ENCODE results near the gene STRIT1.
"Not testable (repeated sequence)": the region's sequence is repeated elsewhere in the genome, so short reads cannot be mapped to it uniquely, and the experiment has no call there.

Gene STRIT1

DNA sequence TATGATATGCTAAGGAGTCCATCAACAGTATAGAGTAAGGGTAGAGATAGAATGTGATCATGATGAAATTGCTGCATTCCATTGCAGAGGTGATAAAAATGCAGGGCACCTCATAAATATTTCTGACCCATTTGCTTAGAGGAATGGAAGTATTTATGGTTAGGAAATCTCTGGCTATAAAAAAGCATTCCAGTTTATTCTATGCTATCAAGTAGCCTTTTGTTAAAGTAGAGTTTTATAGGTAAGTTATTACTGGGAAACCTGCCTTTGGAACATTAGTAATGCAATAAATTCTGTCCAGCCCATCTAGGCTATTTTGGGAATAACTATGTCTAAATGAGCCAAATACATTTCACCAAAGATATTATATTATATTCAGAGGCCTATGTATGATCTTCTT lies 19.8 kb upstream of the STRIT1 start:
- no peak for DNase-seq (ENCODE audit: low read depth, low spot score)

GRCh38 chr3:155312781-155313180 lies 19.3 kb upstream of the STRIT1 start:
- no peak for DNase-seq (ENCODE audit: low read depth, low spot score)

GRCh38 chr3:155309581-155309980 lies 16.1 kb upstream of the STRIT1 start:
- DNase-seq (ENCODE audit: low read depth, low spot score) = no peak

- no peak for DNase-seq (ENCODE audit: low read depth, low spot score)
Measured at GRCh38 chr3:155308831-155309230, 15.3 kb upstream of the STRIT1 start.

DNA sequence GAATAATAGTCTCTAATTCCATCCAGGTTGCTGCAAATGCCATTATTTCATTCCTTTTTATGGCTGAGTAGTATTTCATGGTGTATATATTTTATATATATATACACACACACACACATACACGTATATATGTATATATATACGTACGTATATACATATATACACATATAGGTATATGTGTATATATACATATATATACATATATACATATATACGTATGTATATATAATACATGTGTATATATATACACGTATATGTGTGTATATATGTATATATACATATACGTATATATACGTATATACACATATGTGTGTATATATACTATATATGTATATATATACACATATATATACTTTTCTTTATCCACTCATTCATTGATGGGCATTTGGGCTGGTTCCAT lies 13.7 kb upstream of the STRIT1 start:
- no peak for DNase-seq (ENCODE audit: low read depth, low spot score)

- DNase-seq (ENCODE audit: low read depth, low spot score) = no peak
Measured at GRCh38 chr3:155304394-155304793, 10.9 kb upstream of the STRIT1 start.

GRCh38 chr3:155303540-155304097 lies 10.1 kb upstream of the STRIT1 start:
- no peak for DNase-seq (ENCODE audit: low read depth, low spot score)

DNA sequence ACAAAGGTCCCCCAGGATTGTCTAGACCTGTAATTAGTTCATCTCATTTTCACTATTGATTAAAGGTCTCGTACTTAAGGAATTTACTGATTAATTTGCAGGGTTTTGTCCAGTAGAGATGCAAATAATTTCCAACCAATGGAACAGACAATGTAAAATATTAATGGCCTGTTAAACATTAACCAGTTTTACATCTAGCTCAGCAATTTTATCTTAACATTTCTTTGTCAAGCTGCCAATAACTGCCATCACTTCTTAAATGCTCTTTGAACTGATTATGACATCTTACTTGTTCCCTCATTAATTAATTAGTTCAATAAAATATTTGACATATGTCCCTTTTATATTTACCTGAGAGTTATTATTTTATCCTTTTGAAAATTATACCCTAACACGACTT lies 9.4 kb upstream of the STRIT1 start:
- no peak for DNase-seq (ENCODE audit: low read depth, low spot score)

DNA sequence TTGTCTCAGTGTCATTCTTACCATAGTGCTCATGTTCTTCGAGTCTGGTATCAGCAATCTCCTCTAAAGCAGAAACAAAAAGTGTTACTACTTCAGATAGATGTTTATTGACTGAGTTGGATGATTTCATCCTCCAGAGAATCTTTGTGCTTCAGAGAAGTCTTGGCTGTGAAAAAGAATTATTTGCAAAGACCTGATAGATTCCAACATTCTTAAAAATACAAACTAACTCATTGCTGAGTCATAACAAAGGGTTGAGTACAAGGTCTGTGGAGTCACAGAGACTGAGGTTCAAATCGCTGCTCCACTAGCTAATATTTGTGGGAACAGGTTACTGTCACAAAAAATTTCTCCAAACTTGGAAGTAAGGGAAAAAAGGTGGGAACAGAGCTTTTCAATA lies 9.0 kb upstream of the STRIT1 start:
- no peak for DNase-seq (ENCODE audit: low read depth, low spot score)

- DNase-seq (ENCODE audit: low read depth, low spot score) = no peak
Measured at GRCh38 chr3:155297100-155297499, 3.6 kb upstream of the STRIT1 start.

DNA sequence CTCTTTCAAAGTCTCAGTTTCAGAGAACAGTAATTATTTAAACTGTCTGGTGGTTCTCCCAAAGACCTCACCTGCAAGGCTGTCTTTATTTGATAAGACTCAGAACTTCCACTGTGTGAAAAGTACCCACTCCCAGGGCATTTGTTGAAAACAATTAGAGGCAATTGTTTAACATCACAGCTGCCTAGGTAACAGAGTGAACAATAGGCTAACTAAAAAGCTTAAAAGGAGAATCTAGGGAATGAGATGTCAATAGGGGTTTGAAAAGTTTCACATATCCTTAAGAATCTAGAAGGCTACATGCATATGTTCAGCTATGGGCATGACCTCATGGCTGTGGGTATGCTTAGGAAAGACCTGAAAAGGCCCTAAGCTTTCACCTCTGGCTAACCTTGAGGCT lies 2.9 kb upstream of the STRIT1 start:
- no peak for DNase-seq (ENCODE audit: low read depth, low spot score)

- no peak for DNase-seq (ENCODE audit: low read depth, low spot score)
Measured at GRCh38 chr3:155292693-155293092, 790 bp downstream of the STRIT1 start.

DNA sequence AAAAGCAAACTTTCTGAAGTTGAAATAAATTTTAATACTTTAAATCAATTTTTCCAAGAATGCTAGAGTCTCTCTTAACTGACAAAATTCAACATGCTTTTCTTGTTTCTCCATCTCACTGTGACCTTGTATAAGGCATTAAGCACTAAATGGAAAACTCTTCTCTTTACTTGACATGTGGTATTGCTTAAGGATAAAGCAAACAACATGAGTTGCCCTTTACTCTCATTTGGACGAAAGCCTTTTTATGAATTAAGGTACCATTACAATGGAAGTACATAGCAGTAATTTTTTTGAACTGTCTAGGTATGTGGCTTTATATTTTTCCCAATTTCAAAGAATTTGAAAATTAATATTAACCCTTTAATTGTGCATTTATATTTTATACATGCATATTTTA lies 1.4 kb downstream of the STRIT1 start:
- DNase-seq (ENCODE audit: low read depth, low spot score) = no peak

DNA sequence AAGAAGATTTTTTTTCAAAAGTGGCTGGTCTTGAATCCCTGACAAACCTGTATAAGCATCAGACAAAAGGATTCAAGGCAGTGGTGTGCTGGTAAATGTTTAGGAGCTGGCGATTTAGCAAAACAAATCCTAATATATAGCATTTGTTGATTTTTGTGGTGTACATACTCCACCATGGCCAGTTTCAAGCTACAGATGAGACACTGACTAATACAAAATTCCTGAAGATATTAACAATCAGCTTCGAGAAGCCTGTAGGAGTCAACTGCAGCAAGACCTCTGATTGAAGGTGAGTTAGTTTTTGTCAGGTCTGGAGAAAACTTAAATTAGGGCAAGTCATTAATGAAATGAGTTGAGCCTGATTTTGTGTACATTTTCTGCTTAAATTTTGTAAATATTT lies 6.7 kb downstream of the STRIT1 start:
- DNase-seq (ENCODE audit: low read depth, low spot score) = no peak

DNA sequence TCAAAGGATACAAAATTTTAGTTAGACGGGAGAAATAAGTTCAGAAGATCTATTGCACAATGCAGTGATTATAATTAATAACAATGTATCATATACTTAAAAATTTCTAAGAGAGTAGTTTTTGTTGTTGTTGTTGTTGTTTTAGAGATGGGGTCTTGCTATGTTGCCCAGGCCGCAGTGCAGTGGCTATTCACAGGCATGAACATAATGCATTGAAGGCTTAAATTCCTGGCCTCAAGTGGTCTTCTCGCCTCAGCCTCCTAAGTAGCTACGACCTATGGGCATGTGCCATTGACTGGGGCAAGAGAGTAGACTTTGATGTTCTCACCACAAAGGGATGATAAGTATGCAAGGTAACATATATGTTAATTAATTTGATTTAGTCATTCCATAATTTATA lies 7.5 kb downstream of the STRIT1 start:
- DNase-seq (ENCODE audit: low read depth, low spot score) = no peak

GRCh38 chr3:155283092-155284056 lies 10.1 kb downstream of the STRIT1 start:
- no peak for DNase-seq (ENCODE audit: low read depth, low spot score)

DNA sequence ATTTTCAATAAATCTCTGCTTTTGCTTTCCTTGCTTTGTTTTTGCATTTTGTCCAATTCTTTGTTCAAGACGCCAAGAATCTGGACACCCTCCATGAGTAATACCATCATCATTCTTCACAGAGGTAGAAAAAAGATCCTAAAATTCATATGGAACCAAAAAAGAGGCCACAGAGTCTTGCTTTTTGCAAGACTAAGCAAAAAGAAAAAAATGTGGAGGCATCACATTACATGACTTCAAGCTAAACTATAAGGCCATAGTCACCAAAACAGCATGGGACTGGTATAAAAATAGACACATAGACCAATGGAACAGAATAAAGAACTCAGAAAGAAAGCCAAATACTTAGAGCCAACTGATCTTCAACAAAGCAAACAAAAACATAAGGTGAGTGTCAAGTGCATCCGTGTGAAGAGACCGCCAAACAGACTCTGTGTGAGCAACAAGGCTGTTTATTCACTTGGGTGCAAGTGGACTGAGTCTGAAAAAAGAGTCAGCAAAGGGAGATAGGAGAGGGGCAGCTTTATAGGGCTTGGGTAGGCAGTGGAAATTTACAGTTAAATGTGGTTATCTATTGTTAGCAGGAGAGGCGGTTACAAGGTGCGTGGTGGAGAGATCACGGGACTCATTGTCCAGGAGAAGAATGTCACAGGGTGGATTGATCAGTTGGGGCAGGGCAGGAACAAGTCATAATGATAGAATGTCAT lies 10.9 kb downstream of the STRIT1 start:
- no peak for DNase-seq (ENCODE audit: low read depth, low spot score)

- no peak for DNase-seq (ENCODE audit: low read depth, low spot score)
Measured at GRCh38 chr3:155281912-155282311, 11.6 kb downstream of the STRIT1 start.

GRCh38 chr3:155276089-155276488 lies 17.4 kb downstream of the STRIT1 start:
- DNase-seq (ENCODE audit: low read depth, low spot score) = not testable (repeated sequence)

DNA sequence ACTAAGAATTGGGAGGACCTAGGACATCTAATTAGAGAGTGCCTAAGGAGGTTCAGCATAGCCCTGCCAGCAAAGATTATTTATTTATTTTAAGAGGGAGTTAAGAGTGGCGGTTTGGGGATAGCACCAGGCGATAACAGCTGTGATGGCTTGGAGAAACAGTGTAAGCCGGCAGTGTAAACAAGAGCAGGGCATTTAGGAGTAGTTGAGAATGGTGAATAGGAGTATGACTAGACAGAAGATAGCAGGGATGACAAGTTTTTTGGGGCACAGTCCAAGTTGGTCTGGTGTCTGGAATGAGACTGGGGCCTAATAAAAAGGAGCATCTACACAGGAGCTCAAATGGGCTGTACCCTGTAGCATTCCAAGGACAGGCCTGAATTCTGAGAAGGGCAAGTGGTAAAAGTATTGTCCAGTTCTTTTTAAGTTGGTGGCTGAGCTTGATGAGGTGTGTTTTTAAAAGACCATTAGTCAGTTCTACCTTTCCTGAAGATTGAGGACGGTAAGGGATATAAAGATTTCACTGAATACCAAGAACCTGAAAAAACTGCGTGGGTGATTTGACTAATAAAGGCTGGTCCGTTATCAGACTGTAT lies 18.2 kb downstream of the STRIT1 start:
- DNase-seq (ENCODE audit: low read depth, low spot score) = not testable (repeated sequence)

DNA sequence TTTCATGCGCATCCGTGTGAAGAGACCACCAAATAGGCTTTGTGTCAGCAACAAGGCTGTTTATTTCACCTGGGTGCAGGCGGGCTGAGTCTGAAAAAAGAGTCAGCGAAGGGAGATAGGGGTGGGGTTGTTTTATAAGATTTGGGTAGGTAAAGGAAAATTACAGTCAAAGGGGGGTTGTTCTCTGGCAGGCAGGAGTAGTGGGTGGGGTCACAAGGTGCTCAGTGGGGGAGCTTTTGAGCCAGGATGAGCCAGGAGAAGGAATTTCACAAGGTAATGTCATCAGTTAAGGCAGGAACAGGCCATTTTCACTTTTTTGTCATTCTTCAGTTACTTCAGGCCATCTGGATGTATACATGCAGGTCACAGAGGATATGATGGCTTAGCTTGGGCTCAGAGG lies 19.0 kb downstream of the STRIT1 start:
- not testable (repeated sequence) for DNase-seq (ENCODE audit: low read depth, low spot score)

DNA sequence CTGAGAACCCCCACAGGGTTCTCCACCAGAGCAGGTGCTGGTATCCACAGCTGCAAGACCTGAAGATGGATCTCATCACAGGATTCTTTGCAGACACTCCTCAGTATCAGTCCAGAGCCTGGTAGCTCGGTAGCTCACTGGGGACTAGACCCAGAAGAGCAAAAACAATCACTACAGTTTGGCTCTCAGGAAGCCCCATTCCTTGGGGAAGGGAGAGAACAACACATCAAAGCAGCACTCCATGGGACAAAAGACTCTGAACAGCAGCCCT lies 22.2 kb downstream of the STRIT1 start:
- no peak for DNase-seq (ENCODE audit: low read depth, low spot score)

Measured in ELF-1 (cell line).